ENCODE measurements around the gene CLEC2B.

CLEC2B gene

GRCh38 chr12:9868951-9869306, 225 bp downstream of the CLEC2B start:
- no peak for DNase-seq (ENCODE audit: low spot score)

DNA sequence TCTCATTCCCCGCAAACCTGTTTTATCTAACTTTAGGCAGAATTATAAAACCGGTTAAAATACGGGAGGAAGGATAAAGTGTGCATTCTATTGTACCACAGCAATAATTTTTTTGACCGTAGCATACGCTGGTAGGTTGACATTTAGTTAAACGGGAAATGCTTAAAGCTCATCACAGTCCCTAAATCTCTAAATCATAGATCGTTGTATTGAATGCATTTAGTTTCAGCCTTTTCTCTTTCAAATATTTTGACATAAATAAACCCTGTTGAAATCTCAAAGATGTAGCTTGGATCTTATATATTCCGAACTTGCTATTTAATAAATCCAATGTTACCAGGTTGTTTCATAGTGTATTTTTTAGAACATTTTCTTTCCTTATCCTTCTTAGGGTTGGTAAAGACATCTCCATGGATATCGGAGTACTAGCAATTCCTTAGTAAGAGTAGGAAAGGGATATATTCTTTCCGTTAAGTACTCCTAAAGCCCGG, 798 bp downstream of the CLEC2B start:
- no peak for DNase-seq (ENCODE audit: low spot score)

- no peak for DNase-seq (ENCODE audit: low spot score)
Measured at GRCh38 chr12:9867531-9867930, 1.6 kb downstream of the CLEC2B start.

DNA sequence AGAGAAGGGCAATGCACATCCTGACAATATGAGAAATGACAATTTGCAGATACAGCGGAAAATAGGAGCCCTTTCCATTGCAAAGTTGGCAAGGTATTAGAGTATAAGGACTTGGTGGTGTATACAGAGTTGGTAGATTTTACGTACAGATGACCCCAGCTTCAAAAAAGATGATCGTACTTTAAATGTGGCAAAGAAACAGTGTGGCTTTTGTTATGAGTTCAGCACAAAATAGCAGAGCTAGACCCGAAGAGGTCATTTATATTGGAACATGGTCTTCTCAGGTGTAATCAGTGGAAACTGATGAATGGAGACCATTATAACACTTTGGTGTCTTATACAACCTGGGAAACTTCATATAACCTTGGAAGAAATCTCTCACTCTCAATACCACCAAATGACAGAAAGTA, 2.3 kb downstream of the CLEC2B start:
- no peak for DNase-seq (ENCODE audit: low spot score)

DNA sequence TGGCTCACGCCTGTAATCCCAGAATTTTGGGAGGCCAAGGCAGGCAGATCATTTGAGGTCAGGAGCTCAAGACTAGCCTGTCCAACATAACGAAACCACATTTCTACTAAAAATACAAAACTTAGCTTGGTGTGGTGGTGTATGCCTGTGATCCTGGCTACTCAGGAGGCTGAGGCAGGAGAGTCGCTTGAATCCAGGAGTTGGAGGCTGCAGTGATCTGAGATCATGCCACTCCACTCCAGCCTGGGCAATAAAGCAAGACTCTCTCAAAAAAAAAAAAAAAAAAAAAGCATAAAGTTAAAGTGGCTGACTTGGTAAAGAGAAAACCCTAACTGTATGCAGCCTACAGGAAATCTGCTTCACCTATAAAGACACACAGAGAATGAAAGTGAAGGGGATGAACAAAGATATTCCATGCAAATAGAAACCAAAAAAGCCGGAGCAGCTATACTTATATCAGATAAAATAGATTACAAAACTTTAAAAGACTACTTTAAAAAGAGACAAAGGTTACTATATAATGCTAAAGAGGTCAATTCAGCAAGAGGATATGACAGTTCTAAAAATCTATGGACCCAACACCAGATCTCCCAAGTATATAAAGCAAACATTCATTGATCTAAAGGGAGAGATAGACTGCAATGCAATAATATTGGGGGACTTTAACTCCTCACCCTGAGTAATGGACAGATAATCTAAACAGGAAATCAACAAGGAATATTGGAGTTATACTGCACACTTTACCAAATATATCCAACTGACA, 4.1 kb downstream of the CLEC2B start:
- DNase-seq (ENCODE audit: low spot score) = no peak

- no peak for DNase-seq (ENCODE audit: low spot score)
Measured at GRCh38 chr12:9858135-9858534, 11.0 kb downstream of the CLEC2B start.

GRCh38 chr12:9856894-9857293, 12.3 kb downstream of the CLEC2B start:
- DNase-seq (ENCODE audit: low spot score) = no peak

DNA sequence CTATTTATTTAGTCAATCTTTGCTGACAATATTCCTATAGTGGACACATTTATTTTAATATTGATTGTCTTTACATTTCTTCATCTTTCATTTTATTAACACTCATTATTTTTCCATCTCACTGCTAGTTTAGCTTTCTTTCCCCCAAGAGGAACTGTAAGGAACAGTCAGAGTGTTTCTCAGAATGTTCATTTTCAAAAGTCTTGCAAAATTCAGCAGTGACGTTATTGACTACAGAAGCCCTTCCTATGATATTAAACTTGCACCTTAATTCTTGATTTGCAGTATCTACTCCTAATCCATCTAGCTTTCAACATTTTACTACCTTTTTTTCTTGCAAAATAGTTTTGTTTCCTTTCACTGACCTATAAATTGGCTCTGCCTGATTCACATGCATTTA, 13.0 kb downstream of the CLEC2B start:
- no peak for DNase-seq (ENCODE audit: low spot score)

DNA sequence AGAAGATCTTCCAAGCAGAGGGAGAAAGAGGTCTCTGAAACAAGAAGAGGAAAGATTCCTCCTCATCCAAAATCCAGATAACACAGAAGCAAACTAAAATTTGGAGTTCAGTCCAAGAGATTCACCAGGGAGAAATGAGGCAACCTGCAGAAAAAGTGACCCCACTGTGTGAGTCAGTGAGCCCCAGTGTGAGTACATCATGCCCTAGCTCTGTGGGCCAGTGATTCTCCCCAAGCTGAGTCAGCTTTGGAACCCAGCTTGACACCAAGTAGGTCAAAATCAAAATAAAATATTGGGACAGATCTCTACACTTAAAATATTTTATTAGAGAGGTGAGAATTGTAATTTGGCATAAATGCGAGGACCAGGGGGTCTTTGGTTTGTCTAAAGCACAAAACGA, 17.2 kb downstream of the CLEC2B start:
- no peak for DNase-seq (ENCODE audit: low spot score)

- no peak for DNase-seq (ENCODE audit: low spot score)
Measured at GRCh38 chr12:9851050-9851449, 18.1 kb downstream of the CLEC2B start.

DNA sequence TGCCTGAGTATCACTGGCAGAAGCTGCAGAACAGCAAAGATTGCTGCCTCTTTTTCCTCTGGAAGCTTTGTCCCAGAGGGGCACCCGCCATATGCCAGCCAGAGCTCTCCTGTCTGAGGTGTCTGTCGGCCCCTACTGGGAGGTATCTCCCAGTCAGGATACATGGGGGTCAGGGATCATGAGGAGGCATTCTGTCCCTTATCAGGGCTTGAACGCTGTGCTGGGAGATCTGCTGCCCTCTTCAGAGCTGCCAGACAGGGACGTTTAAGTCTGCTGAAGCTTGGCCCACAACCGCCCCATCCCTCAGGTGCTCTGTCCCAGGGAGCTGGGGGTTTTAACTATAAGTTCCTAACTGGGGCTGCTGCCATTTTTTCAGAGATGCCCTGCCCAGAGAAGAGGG, 20.3 kb downstream of the CLEC2B start:
- DNase-seq (ENCODE audit: low spot score) = no peak

- no peak for DNase-seq (ENCODE audit: low spot score)
Measured at GRCh38 chr12:9843407-9843806, 25.7 kb downstream of the CLEC2B start.

DNA sequence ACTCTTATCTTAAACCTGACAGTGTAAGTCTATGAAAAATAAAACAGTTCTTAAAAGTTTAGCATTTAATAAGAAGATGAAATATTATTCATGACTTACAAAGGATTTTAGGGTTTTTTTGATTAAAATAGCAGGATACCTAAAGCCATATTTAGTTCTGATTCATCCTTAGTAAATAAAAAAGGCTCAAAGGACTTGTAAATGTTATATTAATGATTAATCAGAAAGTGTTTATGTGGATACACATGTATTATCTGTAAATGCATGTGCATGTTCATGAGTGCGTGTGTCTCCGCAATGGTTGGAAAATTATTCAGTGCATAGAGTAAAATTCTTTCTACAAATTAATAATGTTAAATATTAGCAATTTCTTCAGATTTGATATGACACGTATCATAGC, 37.4 kb downstream of the CLEC2B start:
- DNase-seq (ENCODE audit: low spot score) = no peak

DNA sequence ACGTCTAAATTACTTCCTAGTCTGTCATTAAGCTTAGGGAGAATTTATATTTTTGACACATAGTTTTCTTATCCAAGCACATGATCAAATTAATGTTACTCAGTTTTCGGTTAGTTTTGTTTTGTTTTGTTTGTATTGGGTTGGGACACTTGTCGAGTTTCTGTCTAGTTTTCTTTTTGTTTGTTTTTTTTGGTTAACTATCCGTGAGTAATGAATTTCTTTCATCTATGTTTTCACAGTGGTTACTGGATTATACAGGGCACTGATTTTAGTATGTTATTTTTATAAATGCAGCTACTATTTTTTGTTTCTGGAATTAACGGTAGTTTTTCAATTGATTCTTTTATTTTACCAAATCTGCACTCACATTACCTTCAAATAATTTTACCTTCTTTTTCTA, 39.2 kb downstream of the CLEC2B start:
- no peak for DNase-seq (ENCODE audit: low spot score)

DNA sequence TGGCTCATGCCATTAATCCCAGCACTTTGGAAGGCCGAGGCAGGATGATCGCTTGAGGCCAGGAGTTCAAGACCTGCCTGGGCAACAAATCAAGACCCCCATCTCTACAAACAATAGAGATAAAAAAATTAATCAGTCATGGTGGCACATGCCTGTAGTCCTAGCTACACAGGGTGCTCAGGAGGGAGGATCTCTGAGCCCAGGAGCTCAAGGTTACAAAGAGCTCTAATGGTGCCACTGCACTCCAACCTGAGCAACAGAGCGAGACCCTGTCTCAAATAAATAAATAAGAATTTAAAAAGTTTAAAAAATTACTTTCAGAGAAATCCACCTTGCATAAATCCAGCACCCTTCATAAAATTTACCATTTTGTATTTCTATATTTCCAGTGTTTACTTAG, 39.7 kb downstream of the CLEC2B start:
- no peak for DNase-seq (ENCODE audit: low spot score)

DNA sequence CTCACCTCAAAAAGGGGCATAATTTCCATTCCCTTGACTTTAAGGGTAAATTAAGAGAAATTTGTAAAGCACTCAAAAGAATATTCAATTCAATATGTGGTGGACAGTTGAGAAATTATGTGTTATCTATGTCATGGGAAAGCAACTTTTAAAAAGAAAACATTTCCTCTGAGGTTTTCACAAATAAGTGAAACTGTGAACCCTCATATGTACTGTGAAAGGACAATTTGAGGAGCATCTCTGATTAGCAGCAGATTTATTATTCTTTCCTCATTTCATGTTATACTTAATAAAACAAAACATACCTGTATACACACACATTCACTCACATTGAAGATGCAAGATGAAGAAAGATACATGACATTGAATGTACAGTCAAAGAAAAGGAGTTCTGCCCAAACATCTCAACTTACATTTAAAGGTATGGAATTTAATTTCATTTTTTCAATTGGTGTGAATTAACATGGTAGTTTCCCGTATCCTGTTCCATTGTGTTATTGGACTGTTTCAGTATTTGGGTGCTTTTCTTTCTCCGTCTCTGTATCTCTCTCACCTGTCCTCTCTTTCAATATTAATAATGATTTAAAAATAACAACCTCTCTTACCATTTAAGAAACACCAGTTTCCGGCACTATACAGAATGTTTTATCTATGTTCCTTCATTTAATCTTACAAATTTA, 41.8 kb downstream of the CLEC2B start, which contains the start of gene KLRF1:
Gene KLRF1, plus strand, starts transcription at position 273 of the 680 bp plus-strand sequence. Its CDS starts 64 bp downstream, at position 337.
- no peak for DNase-seq (ENCODE audit: low spot score)

GRCh38 chr12:9820281-9820930, 48.7 kb downstream of the CLEC2B start:
- DNase-seq (ENCODE audit: low spot score) = no peak

- peak; percentile 86 for DNase-seq (ENCODE audit: low spot score)
Measured at GRCh38 chr12:9813821-9814798, 55.0 kb downstream of the CLEC2B start.

- DNase-seq (ENCODE audit: low spot score) = no peak
Measured at GRCh38 chr12:9811621-9812020, 57.5 kb downstream of the CLEC2B start.

GRCh38 chr12:9810671-9811070, 58.5 kb downstream of the CLEC2B start:
- no peak for DNase-seq (ENCODE audit: low spot score)

- DNase-seq (ENCODE audit: low spot score) = no peak
Measured at GRCh38 chr12:9809866-9810265, 59.3 kb downstream of the CLEC2B start.

GRCh38 chr12:9809338-9809737, 59.8 kb downstream of the CLEC2B start:
- no peak for DNase-seq (ENCODE audit: low spot score)
